GM19468 (cell line): Measurements from ENCODE around the gene OR6N2.

Source experiments
- ATAC-seq: cut with Tn5 transposase; IDR thresholded peaks from one replicate; pipeline ENCODE4 v1.9.1; 2021; ENCODE audit warnings: mild to moderate bottlenecking, moderate library complexity, moderate number of reproducible peaks; ENCODE audit not compliant: unreplicated experiment; ENCODE audit errors: extremely low read depth

The OR6N2 gene

DNA sequence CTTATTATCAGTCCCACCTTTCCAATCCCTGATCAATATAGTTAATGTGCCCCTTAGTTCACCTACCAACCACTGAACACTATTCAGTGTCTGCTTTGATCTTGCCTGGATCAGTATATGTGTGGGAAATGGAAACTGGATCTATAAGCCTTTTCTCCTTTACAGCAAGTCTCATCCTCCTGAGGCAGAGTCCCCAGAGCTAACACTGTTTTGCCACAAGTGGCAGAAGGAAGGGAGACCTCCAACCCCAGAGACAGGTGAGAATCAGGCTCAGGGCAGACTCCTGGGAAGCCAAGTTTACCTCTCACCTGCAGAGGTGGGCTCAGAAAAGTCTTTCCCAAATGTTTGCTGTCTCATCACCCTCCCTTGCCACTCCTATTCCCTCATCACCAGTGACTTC lies at the start of gene OR6N2:
TSS of gene OR6N2 (minus strand) at position 101 of the 400 bp plus-strand sequence. CDS start 3,569 bp downstream, outside the sequence.
- ATAC-seq = no peak

DNA sequence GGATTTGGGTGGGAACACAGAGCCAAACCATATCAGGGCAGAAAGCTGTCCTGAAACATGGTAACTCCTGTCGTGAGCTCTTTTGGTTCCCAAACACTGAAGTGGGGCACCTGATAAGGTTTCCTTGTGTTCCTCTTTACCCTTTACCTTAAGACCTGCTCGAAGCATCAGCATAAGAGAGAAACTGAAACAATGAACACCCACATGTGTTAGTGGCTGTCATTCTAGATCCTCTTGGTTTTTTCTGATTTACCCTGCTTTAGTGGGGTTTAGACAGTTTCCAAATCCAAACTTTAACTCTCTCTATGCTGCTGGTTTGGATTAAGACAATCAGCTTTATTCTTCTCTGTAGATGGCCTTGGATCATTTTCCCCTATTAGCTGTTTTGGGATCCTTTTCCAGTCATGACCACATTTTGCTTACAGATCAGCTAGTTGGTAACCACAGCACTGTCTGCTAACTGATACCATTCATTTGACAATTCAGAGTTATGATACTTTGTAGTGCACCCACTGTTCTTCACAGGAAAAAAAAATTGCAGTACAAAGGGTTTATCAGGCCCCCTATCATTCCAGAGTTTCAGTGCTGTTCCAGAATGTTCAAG lies 49.2 kb upstream of the OR6N2 start:
- ATAC-seq = no peak

- no peak for ATAC-seq
Observed at GRCh38 chr1:158821723-158822122, 40.7 kb upstream of the OR6N2 start.

DNA sequence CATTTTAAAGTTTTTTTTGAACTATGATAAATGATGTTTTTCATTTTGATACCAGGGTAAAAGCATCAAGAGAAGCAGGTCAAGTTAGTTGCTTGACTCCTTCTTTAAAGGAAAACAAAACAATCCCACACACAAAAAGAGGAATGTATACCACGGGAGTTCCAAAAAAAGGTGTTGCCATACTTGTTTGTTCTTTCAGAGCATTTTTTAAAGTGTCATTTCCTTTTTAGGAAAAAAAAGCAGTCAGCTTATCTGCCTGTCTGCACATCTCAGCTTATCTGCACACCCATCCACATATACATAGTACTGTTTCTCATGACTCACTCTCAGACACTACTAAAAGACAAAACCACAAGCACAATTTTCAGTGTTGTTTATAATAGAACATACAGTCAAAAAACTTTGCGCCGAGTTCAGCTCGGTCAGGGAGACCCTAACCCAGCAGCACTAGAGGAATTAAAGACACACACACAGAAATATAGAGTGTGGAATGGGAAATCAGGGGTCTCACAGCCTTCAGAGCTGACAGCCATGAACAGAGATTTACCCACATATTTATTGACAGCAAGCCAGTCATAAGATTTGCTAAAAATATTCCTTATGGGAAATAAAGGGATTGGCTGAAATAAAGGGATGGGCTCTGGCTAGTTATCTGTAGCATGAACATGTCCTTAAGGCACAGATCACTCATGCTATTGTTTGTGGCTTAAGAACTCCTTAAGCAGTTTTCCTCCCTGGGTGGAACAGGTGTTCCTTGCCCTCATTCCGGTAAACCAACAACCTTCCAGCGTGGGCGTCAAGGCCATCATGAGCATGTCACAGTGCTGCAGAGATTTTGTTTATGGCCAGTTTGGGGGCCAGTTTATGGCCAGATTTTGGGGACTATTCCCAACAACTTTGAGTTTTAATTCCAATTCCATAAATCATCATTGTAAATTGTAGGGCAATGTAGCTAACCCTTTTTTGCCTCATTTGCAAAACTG lies 38.7 kb upstream of the OR6N2 start:
- no peak for ATAC-seq

DNA sequence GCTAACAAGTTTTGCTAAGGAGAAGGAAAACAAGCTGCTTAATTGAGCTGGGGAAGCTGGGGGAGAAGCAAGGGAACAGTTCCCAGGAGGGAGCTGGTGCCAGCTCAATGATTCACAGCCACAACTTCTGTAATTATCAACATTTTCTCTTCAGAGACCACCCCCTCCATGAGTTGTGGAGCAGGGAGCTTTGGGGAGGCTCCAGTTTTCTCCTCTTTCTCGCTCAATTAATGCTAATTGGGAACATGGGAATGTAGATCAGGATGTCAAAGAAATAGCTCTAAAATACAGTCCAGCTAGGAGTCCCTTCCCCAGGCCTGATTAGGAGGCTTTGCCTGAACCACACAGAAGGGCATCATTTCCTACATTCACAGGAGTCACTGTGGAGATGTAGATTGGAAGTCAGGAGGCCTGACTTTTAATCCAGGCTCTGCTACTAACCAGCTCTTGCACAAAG lies 38.0 kb upstream of the OR6N2 start:
- ATAC-seq = no peak

DNA sequence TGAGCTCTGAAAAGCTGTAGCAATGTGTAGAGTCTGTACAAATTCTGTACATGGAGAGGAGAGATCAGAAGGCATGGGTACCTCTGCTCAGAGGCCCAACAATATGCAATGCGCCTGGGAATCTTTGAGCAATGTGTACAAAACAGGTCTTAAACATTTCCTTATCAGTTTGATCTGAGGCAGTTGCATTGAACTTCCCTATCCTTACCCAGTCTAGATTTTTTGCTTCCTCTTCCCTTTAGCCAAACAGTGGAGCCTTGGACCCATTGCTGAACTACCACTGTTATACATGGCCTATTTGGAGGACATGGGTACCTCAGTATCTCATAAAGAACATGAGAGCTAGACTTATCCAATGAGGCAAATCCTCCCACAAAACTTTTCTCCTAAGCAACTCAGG lies 37.6 kb upstream of the OR6N2 start:
- no peak for ATAC-seq

DNA sequence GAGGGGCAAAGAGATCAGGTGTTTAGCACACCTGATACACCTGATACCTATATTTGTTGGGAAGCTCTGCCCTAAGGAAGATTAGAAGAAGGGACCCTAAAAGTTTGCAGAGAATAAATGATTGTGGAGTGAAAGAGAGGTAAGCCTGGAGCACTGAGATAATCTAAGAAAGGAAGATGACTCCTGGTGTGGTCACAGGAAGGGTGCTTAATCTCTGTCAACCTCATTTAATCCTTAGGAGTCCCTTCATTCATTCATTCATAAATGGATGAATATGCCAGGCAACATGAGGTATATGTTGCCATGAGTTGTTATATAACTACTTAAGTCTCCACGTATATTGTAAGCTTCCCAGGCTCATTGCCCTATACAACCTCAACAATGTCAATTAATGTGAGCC lies 34.0 kb upstream of the OR6N2 start:
- no peak for ATAC-seq

DNA sequence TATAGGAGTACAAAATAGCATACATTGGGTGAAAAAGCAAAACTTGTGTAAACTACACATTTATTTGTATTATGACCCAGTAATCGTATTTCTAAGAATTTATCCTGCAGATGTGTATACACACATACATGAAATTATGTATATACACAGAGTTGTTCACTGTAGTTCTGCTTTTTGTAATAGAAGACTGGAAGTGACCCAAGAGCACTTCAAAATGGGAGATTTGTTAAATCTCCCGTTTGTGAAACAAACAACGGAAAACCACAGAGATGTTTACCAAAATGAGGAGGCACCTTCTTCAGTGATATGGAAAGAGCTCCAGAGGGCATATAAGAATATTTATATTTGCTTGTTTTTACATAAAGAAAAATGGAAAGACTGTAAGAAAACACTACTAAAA lies 32.2 kb upstream of the OR6N2 start:
- ATAC-seq = no peak

DNA sequence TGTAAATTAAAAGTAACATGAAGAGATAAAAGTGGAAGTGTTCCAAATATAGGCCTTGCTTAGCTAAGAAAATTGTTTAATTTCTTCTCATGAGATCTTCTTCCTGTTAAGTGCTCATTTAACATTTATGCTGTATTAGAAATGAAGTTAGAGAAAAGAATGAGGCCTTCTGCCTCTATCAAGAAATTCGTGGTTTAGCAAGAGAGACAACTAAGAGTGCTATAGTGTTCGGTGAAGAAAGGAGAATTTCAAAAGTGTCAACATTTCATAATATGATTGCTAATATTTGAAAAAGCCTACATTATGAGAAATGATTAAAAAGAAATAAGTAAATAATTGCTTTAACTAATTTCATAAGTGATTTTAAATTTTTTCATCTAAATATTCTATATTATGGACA lies 31.3 kb upstream of the OR6N2 start:
- ATAC-seq = no peak

GRCh38 chr1:158810311-158810710 lies 29.3 kb upstream of the OR6N2 start:
- no peak for ATAC-seq

- ATAC-seq = no peak
Observed at GRCh38 chr1:158809862-158810261, 28.9 kb upstream of the OR6N2 start.

DNA sequence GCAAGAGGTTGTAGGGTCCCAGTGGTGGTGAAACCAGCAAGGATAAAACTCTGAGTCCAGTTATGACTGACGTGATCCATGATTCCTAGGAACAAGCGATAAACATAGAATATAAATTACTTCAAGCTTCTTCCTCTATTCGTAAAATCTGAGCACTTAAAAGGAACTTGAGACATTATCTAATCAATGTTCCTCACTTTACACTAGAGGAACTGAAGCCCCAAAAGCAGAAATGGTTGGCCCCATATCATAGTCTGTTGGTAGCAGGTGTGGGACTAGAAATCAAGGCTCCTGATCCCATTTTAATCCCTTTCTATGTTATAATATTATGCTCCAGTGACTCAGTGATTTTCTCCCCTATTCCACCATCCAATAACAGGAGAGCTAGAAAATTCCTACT lies 28.3 kb upstream of the OR6N2 start:
- ATAC-seq = no peak

- no peak for ATAC-seq
Observed at GRCh38 chr1:158806916-158807536, 26.0 kb upstream of the OR6N2 start.

DNA sequence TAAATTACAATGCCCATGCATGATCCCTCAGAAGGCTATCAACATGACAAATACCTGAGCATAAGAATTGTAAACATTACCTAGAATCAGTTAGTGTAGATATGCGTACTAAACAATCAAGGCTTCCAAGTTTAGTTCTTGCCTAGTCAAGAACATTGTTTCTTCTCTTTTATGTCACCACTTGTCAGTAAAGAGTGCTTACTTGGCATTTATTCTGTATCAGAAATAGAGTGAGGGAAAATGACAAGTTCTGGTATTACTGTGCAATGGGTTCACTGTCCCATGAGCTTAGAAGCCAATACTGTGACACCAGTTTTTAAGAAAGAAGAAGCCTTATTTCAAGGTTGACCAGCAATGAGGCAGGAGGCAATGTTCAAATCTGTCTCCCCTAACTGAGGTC lies 22.7 kb upstream of the OR6N2 start:
- ATAC-seq = no peak

GRCh38 chr1:158801396-158801795 lies 20.4 kb upstream of the OR6N2 start:
- ATAC-seq = no peak

DNA sequence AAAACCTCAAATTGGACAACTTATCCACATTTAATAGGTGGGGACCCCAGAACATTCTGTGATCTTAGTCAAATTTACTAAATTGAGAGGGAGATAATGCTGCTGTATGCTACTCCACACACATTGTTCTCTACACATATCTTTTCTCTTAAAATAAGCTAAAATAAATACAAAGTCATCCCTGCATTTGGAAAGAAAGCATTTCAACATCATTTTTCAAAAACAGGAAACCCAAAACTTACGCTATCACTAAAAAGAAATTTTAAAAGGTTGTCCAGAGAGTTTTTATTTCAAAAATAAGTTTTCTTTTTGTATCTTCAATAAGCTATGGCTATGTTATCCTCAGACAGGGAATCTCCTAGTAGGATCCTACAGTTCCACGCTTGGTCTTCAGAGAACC lies 19.5 kb upstream of the OR6N2 start:
- no peak for ATAC-seq

DNA sequence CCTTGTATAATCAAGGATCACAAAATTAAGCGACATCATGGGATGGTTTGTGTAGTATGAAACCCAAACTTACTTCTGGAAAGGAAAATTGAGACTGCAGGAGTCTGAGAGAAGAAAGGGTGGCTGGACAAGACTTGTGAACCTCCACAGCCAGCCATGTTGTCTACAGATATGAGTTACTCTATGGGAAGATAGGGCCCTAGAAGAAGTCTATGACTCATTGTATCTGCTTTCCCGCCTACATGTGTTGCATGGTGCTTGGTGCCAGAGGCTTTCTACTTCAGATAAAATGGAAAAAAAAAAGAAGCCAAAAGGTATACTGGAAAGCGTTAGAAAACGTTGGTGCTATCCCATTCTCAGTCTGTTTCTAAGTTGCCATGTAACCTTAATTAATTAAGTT lies 18.7 kb upstream of the OR6N2 start:
- no peak for ATAC-seq

- no peak for ATAC-seq
Observed at GRCh38 chr1:158798531-158798930, 17.5 kb upstream of the OR6N2 start.

GRCh38 chr1:158794247-158794646 lies 13.2 kb upstream of the OR6N2 start:
- ATAC-seq = no peak

- ATAC-seq = peak; percentile 46
Observed at GRCh38 chr1:158793604-158794003, 12.6 kb upstream of the OR6N2 start.
